ENCODE results near the gene ZNF385C. TPM values are rescaled to one million over a fixed set of nuclear protein-coding genes. Genes with fewer than 3 reads are reported as not detected.
A peak's percentile ranks its signal among the peaks of the same experiment; 100 is the strongest.

The ZNF385C gene
- total RNA-seq, 1 experiment from 2014 or later: 0.26 TPM

GRCh38 chr17:42067371-42068091 lies 30.7 kb downstream of the ZNF385C start:
- Mint-ChIP-seq H3K27ac (ENCODE audit: low read depth, unreplicated experiment) (no peak overlapping the region), H3K9me3 (ENCODE audit: unreplicated experiment) (no peaks in the 10 kb centered on the region), H3K36me3 (ENCODE audit: insufficient read depth, unreplicated experiment) (no peaks in the 10 kb centered on the region), H3K4me3 (ENCODE audit: unreplicated experiment) (no peak overlapping the region), H3K4me1 (ENCODE audit: insufficient read depth, unreplicated experiment) (no peaks in the 10 kb centered on the region), H3K27me3 (ENCODE audit: insufficient read depth, unreplicated experiment) (peaks cover 12% of the 10 kb centered on the region)
- intact Hi-C loops (cut with micrococcal nuclease): loop anchor here (1.0 kb wide), 2 partner anchors 34 to 49 kb away; no protein-coding TSS in a partner anchor
- peak; percentile 85 for TF ChIP-seq CTCF (IDR thresholded peaks at IDR 0.05; ENCODE audit: unreplicated experiment)
- ChIA-PET POLR2A (no interaction called here), CTCF (interaction anchor here (0.5 to 4.4 kb wide), 24 partner anchors 9 to 471 kb away, joined by 3 to 37 read pairs (median 4); partner anchors contain the start of gene DHX58)
- peak; percentile 61 for DNase-seq (ENCODE audit: unreplicated experiment)
- BruUV-seq (replicated peaks): no TSS peak

GRCh38 chr17:42065201-42065600 lies 33.1 kb downstream of the ZNF385C start:
- TF ChIP-seq CTCF (IDR thresholded peaks at IDR 0.05; ENCODE audit: unreplicated experiment): no peak

GRCh38 chr17:42062681-42063080 lies 35.6 kb downstream of the ZNF385C start:
- ChIA-PET POLR2A (no interaction called here), CTCF (no interaction called here)
- Mint-ChIP-seq H3K9me3 (ENCODE audit: unreplicated experiment) (no peaks in the 10 kb centered on the region), H3K27ac (ENCODE audit: low read depth, unreplicated experiment) (no peak overlapping the region), H3K4me3 (ENCODE audit: unreplicated experiment) (no peak overlapping the region), H3K27me3 (ENCODE audit: insufficient read depth, unreplicated experiment) (no peaks in the 10 kb centered on the region), H3K4me1 (ENCODE audit: insufficient read depth, unreplicated experiment) (no peaks in the 10 kb centered on the region), H3K36me3 (ENCODE audit: insufficient read depth, unreplicated experiment) (no peaks in the 10 kb centered on the region)
- intact Hi-C loops (cut with micrococcal nuclease): no loop called here
- no peak for TF ChIP-seq CTCF (IDR thresholded peaks at IDR 0.05; ENCODE audit: unreplicated experiment)
- no peak for DNase-seq (ENCODE audit: unreplicated experiment)
- no TSS peak for BruUV-seq (replicated peaks)

More at GRCh38 chr17:42065201-42065600, 33.1 kb downstream of the ZNF385C start:
- Mint-ChIP-seq H3K4me3 (ENCODE audit: unreplicated experiment) (no peak overlapping the region), H3K27me3 (ENCODE audit: insufficient read depth, unreplicated experiment) (no peaks in the 10 kb centered on the region), H3K27ac (ENCODE audit: low read depth, unreplicated experiment) (no peak overlapping the region), H3K9me3 (ENCODE audit: unreplicated experiment) (no peaks in the 10 kb centered on the region), H3K4me1 (ENCODE audit: insufficient read depth, unreplicated experiment) (no peaks in the 10 kb centered on the region), H3K36me3 (ENCODE audit: insufficient read depth, unreplicated experiment) (no peaks in the 10 kb centered on the region)
- intact Hi-C loops (cut with micrococcal nuclease): no loop called here
- BruUV-seq (replicated peaks): no TSS peak
- ChIA-PET CTCF (interaction anchor here (1.1 to 4.4 kb wide), 4 partner anchors 9 to 51 kb away, joined by 4 to 37 read pairs (median 6); partner anchors contain the start of gene DHX58), POLR2A (interaction anchor here (0.5 kb wide), 1 partner anchor 328 kb away, joined by 4 read pairs; no protein-coding TSS in a partner anchor)
- DNase-seq (ENCODE audit: unreplicated experiment): no peak

GRCh38 chr17:42061646-42062487 lies 36.4 kb downstream of the ZNF385C start:
- Mint-ChIP-seq H3K4me1 (ENCODE audit: insufficient read depth, unreplicated experiment) (no peaks in the 10 kb centered on the region), H3K27me3 (ENCODE audit: insufficient read depth, unreplicated experiment) (no peaks in the 10 kb centered on the region), H3K9me3 (ENCODE audit: unreplicated experiment) (no peaks in the 10 kb centered on the region), H3K27ac (ENCODE audit: low read depth, unreplicated experiment) (no peak overlapping the region), H3K4me3 (ENCODE audit: unreplicated experiment) (no peak overlapping the region), H3K36me3 (ENCODE audit: insufficient read depth, unreplicated experiment) (no peaks in the 10 kb centered on the region)
- DNase-seq (ENCODE audit: unreplicated experiment): no peak
- intact Hi-C loops (cut with micrococcal nuclease): no loop called here
- ChIA-PET POLR2A (no interaction called here), CTCF (no interaction called here)
- no peak for TF ChIP-seq CTCF (IDR thresholded peaks at IDR 0.05; ENCODE audit: unreplicated experiment)
- BruUV-seq (replicated peaks): no TSS peak

Measured in MCF 10A (cell line).